Neural progenitor cell (in vitro differentiated cells): ENCODE results near the gene SLC43A1. TPM values are rescaled to one million over a fixed set of nuclear protein-coding genes. Genes with fewer than 3 reads are reported as not detected.

ENCODE experiments used
- DNase-seq: peaks from one replicate; pipeline ENCODE4 v3.0.0-alpha.2; 2016; ENCODE audit warnings: low spot score
- H2AFZ ChIP-seq: fragments of 200-600 bp; sonication (generic); replicated peaks from 2 replicates; pipeline ENCODE4 v1.6.1; 2016; ENCODE audit warnings: antibody characterized with exemption
- H3F3A ChIP-seq: fragments of 200-600 bp; sonication (generic); 2 replicates; pipeline ENCODE4 v1.6.1; 2016; ENCODE audit warnings: antibody characterized with exemption, low read depth
- H3K27ac ChIP-seq: fragments of 200-600 bp; sonication (generic); 2 replicates; pipeline ENCODE4 v1.5.1; 2016; ENCODE audit warnings: mild to moderate bottlenecking
- H3K27me3 ChIP-seq: fragments of 200-600 bp; sonication (generic); 2 replicates; pipeline ENCODE4 v1.6.1; 2016; ENCODE audit warnings: mild to moderate bottlenecking, moderate library complexity
- H3K36me3 ChIP-seq: fragments of 200-600 bp; sonication (generic); 2 replicates; pipeline ENCODE4 v1.5.1; 2016
- H3K4me1 ChIP-seq: fragments of 200-600 bp; sonication (generic); 2 replicates; pipeline ENCODE4 v1.6.1; 2016; ENCODE audit warnings: mixed run types
- H3K4me2 ChIP-seq: fragments of 200-600 bp; sonication (generic); 2 replicates; pipeline ENCODE4 v1.6.1; 2016
- H3K4me3 ChIP-seq: fragments of 200-600 bp; sonication (generic); 2 replicates; pipeline ENCODE4 v1.5.1; 2016
- H3K79me2 ChIP-seq: fragments of 200-600 bp; sonication (generic); 2 replicates; pipeline ENCODE4 v1.6.1; 2016; ENCODE audit warnings: low read depth
- H3K9ac ChIP-seq: fragments of 200-600 bp; sonication (generic); 2 replicates; pipeline ENCODE4 v1.6.1; 2016
- H3K9me3 ChIP-seq: fragments of 200-600 bp; sonication (generic); 2 replicates; pipeline ENCODE4 v1.5.1; 2016; ENCODE audit warnings: low read depth
- H4K20me1 ChIP-seq: fragments of 200-600 bp; sonication (generic); 2 replicates; pipeline ENCODE4 v1.6.1; 2016; ENCODE audit warnings: low read depth
- H3K27ac Mint-ChIP-seq: 3 replicates; pipeline ENCODE4 v1.8.0; 2021; ENCODE audit warnings: mixed read lengths
- H3K27me3 Mint-ChIP-seq: 2 replicates; pipeline ENCODE4 v1.8.0; 2022; ENCODE audit warnings: low read depth, mild to moderate bottlenecking, inconsistent platforms, moderate library complexity, mixed read lengths; ENCODE audit not compliant: insufficient read depth
- H3K36me3 Mint-ChIP-seq: 3 replicates; pipeline ENCODE4 v1.8.0; 2021; ENCODE audit warnings: mixed read lengths
- H3K4me1 Mint-ChIP-seq: 3 replicates; pipeline ENCODE4 v1.8.0; 2021; ENCODE audit warnings: mixed read lengths
- H3K4me3 Mint-ChIP-seq: 3 replicates; pipeline ENCODE4 v1.8.0; 2021; ENCODE audit warnings: mild to moderate bottlenecking, moderate library complexity, mixed read lengths
- H3K9me3 Mint-ChIP-seq: 3 replicates; pipeline ENCODE4 v1.8.0; 2020; ENCODE audit warnings: mixed read lengths
- CTCF ChIP-seq: fragments of 200-600 bp; sonication (generic); IDR thresholded peaks from 2 replicates; pipeline ENCODE4 v1.5.1; 2017; ENCODE audit warnings: antibody characterized with exemption, mild to moderate bottlenecking
- EZH2 ChIP-seq: fragments of 200-600 bp; sonication (generic); IDR thresholded peaks from 2 replicates; pipeline ENCODE4 v1.6.1; 2017; ENCODE audit warnings: antibody characterized with exemption, mild to moderate bottlenecking, moderate library complexity
- EZH2phosphoT487 ChIP-seq: fragments of 200-600 bp; sonication (generic); IDR thresholded peaks from 2 replicates; pipeline ENCODE4 v1.6.1; 2017; ENCODE audit warnings: antibody characterized with exemption
- total RNA-seq: library from RNA; depleted of rRNA; stranded (reverse); fragments of >200 nt; gene quantifications from 2 replicates; pipeline ENCODE4 v1.2.3, GENCODE V29; 2015; ENCODE audit warnings: low replicate concordance

SLC43A1 gene
- total RNA-seq, 1 donor from 2014 or later: 0.99 TPM

GRCh38 chr11:57460022-57460757 is 55.3 kb downstream of the SLC43A1 start, which contains the start of gene RTN4RL2:
TSS of gene RTN4RL2 (plus strand) at chr11:57460528. CDS start at chr11:57460866, 338 bp downstream.
- Histone ChIP-seq H3K79me2 (no peaks in the 10 kb centered on the region), H3K36me3 (no peaks in the 10 kb centered on the region), H3K4me3 (peak within 1 kb of the TSS; percentile 66), H3K4me1 (peaks cover 37% of the 10 kb centered on the region), H3F3A (peaks cover 17% of the 10 kb centered on the region), H3K4me2 (peak within 1 kb of the TSS; percentile 98), H3K27ac (no peak within 1 kb of the TSS), H3K9ac (no peak within 1 kb of the TSS), H3K27me3 (peaks cover 83% of the 10 kb centered on the region), H2AFZ (peak within 1 kb of the TSS; percentile 80), H3K9me3 (no peaks in the 10 kb centered on the region), H4K20me1 (peaks cover 20% of the 10 kb centered on the region)
- H3K27ac Mint-ChIP-seq: no peak within 1 kb of the TSS
- peak within 1 kb of the TSS; percentile 91 for H3K4me3 Mint-ChIP-seq
- peaks cover 43% of the 10 kb centered on the region for H3K4me1 Mint-ChIP-seq
- H3K9me3 Mint-ChIP-seq: no peaks in the 10 kb centered on the region
- DNase-seq: peak; percentile 91
- TF ChIP-seq CTCF (peak; percentile 59), EZH2phosphoT487 (no peak)
- peaks cover 36% of the 10 kb centered on the region for H3K27me3 Mint-ChIP-seq
- H3K36me3 Mint-ChIP-seq: no peaks in the 10 kb centered on the region

GRCh38 chr11:57459164-57460021 is 56.1 kb downstream of the SLC43A1 start:
- Histone ChIP-seq H3K4me1 (peaks cover 34% of the 10 kb centered on the region), H3K36me3 (no peaks in the 10 kb centered on the region), H4K20me1 (peaks cover 16% of the 10 kb centered on the region), H3F3A (peaks cover 12% of the 10 kb centered on the region), H3K4me2 (peak overlapping the region; percentile 98), H3K4me3 (peak overlapping the region; percentile 66), H3K27me3 (peaks cover 91% of the 10 kb centered on the region), H3K9me3 (no peaks in the 10 kb centered on the region), H2AFZ (no peak overlapping the region), H3K79me2 (no peaks in the 10 kb centered on the region), H3K27ac (no peak overlapping the region), H3K9ac (no peak overlapping the region)
- Mint-ChIP-seq H3K9me3 (no peaks in the 10 kb centered on the region), H3K27ac (no peak overlapping the region), H3K4me3 (peak overlapping the region; percentile 91), H3K27me3 (peaks cover 40% of the 10 kb centered on the region), H3K4me1 (peaks cover 40% of the 10 kb centered on the region), H3K36me3 (no peaks in the 10 kb centered on the region)
- TF ChIP-seq CTCF: no peak
- peak; percentile 20 for TF ChIP-seq EZH2phosphoT487
- peak; percentile 88 for TF ChIP-seq EZH2
- peak; percentile 45 for DNase-seq

- Histone ChIP-seq H3K36me3 (no peaks in the 10 kb centered on the region), H3K4me1 (peaks cover 26% of the 10 kb centered on the region), H3K27me3 (peaks cover 98% of the 10 kb centered on the region), H2AFZ (no peak overlapping the region), H3F3A (peaks cover 4% of the 10 kb centered on the region), H4K20me1 (peaks cover 10% of the 10 kb centered on the region), H3K4me3 (peak overlapping the region; percentile 66), H3K27ac (no peak overlapping the region), H3K9me3 (no peaks in the 10 kb centered on the region), H3K4me2 (peak overlapping the region; percentile 98), H3K79me2 (no peaks in the 10 kb centered on the region), H3K9ac (no peak overlapping the region)
- no peaks in the 10 kb centered on the region for H3K9me3 Mint-ChIP-seq
- peak; percentile 70 for DNase-seq
- TF ChIP-seq EZH2 (peak; percentile 72), EZH2phosphoT487 (peak; percentile 48), CTCF (peak; percentile 94)
- peaks cover 33% of the 10 kb centered on the region for H3K4me1 Mint-ChIP-seq
- H3K4me3 Mint-ChIP-seq: peak overlapping the region; percentile 79
- H3K27ac Mint-ChIP-seq: no peak overlapping the region
- H3K27me3 Mint-ChIP-seq: peaks cover 40% of the 10 kb centered on the region
- no peaks in the 10 kb centered on the region for H3K36me3 Mint-ChIP-seq
These were observed 56.9 kb downstream of the SLC43A1 start for GRCh38 chr11:57458410-57459163.
